Activated gamma-delta T cell treated with Interleukin-2 at 50 U/mL for 16 hours (primary cell): ENCODE measurements around the gene HOXC9.

Source experiments
- DNase-seq: peaks from one replicate; pipeline ENCODE4 v3.0.0-alpha.2; 2020

The HOXC9 gene

DNA sequence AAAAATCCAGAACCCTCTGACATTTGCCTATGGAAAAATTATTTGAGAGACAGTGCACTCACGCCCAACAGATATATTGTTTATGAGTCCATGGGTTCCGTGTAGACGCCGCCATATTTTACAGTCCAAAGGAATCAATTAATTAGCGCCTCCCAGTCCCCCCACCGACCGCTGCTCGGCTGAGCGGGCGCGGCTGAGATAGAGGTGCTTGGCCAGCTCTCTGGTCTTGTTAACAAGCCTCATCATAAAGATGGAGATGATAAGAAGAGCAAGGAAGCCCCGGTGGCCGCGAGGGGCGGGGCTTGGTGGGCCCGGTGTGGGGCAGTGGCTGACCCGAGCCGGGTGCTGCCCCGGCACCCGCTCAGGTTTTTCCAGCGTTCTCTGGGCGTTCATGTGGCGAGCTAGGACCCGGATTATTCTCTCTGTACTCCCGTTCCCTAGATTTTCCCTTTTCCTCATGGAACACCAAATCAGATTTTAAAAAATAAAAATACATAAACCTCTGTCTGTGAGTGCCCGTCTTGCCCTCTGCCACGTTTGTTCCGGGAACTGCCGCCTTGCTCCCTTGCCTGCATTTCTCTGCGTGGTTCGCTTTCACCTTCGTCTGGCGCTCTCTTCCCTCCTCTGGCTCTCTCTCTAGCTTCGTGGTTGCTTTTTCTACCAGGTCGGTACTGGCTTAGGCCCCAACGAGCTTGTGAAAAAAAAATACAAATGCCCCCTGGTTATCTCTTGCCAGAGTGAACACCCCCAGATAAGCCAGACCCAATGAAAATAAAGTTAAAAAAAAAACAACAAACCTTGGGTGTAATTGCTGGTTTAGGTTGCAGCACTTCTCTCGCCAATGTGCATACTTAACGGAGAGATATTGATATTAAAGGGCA is 36.3 kb upstream of the HOXC9 start:
- no peak for DNase-seq

DNA sequence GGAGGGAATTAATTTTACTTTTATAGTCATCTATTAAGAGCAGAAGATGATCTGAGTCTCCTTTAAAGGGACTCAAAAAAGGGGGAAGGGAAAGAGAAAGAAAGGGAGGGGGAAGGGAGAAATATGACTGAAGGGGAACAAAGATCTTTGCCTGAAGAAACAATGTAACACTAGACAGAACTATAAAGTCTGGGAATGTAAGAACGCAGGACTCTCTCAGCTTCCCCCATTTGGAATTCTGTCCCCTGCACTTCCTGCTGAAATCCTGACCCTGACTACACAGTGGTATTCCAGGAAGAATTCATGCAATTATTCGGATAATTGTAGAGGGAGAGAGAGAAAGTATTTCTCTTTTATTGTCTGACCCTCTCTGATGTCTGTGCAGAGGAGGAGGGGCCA is 35.6 kb upstream of the HOXC9 start:
- DNase-seq: no peak

DNA sequence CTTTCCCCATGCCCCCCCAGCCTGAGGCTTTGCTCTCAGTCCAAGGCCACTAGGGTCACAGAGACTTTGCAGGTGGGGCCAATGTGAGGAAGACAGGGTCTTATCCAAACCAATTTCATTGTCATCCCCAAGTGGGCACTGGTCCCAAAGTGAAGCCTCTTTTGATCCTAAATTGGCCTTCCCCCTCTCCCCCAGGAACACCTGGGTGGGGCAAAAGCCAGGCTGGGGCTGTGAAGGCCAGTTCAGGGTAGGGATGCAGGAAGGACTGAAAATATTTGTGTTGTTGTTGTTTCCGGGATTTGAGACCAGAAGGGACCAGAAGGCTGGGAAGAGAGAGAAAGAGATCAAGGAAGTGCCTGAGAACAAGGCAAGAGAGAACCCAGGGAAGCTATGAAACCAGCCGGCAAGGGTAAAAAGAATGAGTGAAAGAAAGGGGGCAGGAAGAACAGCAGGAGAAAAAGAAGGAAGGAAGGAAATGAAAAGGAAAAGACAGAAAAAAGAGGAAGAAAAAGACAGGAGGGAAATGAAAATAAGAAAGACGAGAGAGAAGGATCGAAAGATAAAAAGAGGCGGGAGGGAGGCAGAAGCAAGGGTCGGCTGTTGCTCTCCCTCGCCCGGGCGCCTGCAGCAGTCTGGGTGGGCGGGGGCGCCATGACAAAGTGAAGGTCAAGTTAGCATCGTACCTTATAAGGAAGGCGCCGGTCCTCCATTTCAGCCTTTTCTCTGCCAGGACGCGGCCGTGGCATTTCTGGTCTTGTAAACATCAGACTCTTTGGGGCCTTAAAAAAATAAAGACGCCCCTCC is 34.5 kb upstream of the HOXC9 start:
- DNase-seq: no peak

DNA sequence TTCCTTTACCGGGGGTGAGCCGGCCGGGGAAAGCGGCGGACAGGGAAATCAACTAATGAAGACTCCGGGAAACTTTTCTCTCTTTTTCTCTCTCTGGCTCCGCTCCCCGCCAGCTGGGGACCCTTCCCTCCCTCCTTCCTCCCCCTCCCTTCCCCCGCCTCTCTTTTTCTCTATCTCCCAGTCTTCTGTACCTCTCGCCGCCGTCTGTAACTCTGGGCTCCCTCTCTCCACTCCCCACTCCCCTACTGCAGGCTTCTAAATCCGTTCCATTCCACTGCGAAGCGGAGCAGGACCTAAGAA is 33.9 kb upstream of the HOXC9 start:
- no peak for DNase-seq

DNA sequence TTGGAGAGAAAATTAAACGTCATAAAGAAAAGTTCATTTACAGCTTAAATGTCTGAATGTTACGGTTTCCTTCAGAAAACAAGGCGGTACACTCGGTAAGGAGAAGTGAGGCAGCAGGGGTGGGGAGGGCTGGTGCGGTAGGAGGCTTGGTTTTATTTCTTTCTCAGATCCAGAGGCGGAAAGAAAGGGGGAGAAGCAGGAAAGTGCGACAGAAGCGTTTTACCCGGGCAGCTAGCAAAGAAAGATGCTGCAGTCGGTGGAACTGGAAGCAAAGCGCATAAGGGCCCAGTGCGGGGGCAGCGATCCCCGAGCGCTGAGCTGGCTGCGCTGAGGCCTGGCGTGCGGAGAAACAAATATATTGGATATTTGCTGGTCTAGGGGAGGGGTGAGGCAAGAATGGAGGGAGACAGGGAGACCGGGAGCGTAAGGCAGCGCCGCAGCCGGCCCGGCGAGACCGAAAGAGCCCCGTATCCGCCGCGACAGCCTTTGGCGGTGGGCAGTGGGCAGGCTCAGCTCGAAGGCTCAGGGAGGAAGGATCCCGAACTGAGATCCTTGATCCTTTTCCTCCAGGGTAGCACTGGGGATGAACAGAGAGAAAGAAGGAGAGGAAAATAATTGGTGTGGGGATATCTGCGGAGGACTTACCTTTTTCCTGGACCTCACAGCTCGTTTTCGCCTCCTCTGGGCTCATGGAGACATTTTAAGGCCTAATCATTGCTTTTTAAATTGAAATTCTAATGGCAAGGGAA is 33.4 kb upstream of the HOXC9 start:
- DNase-seq: no peak

DNA sequence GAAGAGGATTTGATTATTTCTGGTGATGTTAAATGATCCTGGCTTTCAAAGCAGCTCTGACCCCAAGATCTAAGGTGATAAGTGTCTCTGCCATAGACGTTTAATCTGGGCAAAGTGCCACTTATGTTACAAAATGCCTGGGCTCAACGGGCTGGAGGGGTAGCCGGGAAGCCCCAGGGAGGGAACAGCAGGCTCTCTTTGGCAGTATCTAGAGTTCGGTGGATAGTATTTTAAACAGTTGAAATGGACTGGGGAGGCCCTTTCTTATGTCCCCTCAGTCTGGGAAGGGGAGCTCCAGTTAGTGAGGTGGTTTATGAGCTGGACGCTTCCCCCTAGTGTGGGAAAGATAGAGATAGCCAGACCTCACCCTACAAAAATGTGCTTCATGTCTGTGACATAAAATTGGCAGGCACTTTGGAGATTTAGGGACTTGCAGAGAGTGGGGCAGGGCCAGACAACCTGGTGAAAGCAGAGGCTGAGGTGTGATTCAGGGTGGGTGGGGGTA is 32.5 kb upstream of the HOXC9 start:
- DNase-seq: no peak

DNA sequence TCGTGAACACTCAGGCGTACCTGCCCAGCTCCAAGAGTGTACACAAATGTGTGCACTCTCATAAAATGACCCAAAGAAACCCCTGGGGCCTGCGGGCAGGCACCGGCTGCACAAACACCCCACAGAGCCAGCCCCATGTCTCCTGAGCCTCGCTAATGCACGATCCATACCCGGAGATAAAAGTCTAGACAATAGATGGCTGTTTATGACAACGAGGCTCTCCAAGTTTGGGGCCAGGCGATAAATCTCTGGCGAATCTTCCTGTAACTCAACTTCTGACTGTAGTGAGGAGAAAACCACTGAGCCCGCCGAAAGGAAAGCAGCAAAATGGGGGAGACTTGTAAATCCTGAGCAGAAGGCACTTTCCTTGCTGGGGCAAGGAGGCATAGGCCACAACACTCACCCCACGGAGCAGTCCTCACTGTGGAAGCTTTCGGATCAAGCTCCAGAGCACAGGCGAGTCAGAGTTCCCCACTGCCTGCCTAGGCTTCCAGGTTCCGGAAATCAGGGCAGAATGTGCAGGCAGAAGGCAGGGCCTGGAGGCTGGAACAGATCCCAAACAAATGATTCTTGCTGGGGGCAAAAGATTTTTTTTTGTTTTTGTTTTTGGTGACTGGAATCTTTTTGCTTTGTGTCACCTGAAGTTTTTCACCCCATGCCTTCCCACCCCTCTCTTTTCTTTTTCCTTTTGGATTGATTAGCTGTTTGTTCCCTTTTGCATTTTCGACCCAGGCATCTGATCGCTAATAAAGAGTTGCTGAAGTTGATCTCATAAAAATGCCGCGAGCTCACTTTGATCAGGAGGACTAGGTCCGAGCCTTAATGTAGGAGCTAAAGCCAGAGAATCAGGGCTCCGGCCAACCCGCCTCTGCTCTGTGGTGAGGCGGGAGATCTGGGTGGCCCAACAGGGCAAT is 31.5 kb upstream of the HOXC9 start:
- no peak for DNase-seq

DNA sequence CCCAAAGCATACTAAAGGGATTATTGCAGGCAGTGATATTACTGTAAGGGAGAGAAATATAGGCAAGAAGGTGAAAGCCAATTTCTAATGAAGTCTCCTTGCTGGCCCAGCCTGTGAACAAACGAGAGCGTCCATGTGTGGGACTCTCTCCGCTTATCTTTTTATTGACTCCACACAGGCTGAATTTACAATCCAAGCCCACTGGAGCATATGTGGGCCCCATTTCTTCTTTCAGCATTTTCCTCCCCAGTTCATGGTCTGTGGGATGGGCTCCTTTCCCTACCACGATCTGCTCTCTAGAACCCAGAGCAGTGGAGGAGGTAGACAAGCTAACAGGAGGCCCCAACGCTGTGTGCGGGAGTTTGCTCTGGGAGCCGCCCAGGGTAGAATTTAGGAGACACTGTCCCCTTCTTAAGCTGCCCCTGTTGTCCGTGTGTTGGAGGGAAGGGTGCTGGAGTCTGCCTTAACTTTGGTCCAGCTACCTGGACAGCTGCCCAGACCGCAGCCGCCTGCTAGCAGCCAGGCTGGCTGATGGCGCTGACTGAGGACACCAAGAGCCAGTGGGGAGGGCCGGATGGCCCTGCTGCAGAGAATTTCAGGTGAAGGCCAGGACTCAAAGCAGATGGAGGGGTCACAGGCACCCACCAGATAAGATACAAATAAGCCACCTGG is 30.2 kb upstream of the HOXC9 start:
- DNase-seq: no peak

DNA sequence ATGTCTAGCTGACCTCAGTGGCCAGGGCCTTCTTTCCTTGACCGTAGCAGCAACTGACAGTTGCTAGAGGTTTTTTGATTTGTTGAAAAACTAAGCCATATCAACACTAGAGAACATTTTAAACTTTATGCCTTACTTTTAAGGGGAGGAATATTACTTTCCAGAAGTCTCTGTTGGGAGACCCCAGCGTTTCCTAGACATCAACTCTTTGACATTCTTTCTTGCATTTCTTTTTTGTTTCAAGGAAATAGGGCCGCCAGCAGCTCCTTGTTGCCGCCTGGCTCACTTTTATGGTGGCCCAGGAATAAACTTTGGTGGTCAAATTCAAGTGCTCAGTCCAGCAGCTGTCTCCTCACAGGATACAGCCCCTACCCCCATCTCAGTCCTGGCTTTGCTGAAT is 29.5 kb upstream of the HOXC9 start:
- no peak for DNase-seq

DNA sequence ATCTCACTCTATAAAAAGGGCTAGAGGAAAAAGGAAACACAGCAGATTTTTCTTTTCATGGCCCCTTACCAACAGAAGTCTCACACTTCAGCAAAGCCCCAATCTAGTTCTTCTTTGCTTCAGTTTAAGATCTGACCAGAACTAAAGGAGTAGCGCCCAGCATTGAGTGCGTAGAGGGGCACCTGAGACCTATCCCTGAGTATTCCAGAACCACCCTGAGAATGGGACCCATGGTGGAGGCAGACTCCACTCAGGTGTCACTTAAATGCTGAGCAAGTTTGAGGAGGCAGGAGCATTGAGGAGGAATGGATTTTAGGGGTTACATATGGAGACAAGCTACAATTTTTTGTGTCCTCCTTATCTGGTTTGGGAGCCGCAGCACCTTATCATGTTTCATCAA is 28.8 kb upstream of the HOXC9 start:
- no peak for DNase-seq

DNA sequence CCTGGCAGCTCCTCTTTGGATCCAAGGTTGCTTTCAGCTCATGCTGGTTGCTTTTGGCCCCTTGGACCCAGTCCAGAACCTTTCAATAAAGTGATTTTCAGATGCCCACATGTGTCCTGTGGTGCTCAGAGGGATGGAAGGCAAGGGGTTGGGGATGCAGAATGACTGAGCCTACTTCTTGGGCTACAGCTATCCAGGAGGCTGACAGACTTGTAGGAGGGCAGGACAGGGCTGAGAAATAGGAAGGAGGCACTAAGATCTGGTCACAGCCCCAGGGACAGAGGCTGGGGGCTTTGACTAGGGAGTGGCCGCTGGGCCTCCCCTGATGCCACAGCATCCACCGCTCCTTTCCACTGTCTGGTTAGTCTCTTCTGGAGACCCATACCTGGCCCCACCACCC is 28.3 kb upstream of the HOXC9 start:
- DNase-seq: no peak

DNA sequence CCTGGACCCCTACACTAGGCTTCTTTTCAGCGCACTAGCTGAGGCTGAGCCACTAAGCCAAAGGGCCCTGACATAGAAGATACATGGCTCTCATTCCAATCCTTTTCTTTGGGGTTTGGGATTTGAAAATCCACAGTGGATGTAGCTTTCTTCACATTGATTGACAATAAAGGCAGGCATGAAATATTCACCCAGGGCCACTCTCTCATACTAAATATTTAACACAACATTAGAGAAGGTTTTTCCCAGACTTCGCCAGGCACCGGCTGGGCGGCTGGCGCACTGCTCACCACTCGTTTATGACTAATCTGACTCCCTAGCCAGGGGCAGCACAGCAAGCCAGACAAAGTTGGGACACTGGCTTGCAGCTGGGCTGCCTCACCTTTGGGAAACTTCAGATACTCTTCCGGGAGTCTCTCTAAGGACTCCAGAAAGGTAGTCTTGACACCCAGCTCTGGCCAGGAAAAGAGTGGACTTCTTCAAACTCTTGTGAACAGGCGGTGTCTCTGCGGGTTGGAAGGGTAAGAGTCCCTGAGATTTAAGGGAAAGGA is 27.7 kb upstream of the HOXC9 start:
- DNase-seq: no peak

DNA sequence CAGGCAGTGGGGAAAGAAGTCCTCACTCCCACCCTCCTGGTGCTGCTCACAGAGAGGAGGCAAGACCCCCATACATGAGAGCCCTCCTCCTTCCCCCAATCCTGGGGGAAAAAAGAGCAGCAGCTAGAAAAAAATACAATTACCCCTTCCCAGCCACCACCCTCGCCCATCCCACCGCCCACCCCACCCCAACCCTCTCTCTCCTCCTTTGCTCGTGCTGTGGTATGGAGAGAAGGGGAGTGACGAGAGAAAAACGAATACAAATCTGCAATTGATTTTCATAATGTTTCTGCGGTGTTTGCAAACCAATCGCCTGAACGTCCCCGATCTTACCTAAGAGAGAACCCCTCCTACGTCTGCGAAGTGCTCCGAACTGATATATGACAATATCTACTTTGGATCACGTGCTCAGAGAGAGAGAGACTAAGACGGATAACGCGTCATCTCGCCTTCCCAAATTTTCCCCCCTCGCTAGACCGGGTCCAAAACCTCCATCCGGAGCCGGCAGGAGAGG is 27.2 kb upstream of the HOXC9 start, which contains the start of gene HOXC11:
Gene HOXC11, plus strand, starts transcription at position 405 of the 514 bp plus-strand sequence. CDS start 116 bp downstream, outside the sequence.
- DNase-seq: no peak

DNA sequence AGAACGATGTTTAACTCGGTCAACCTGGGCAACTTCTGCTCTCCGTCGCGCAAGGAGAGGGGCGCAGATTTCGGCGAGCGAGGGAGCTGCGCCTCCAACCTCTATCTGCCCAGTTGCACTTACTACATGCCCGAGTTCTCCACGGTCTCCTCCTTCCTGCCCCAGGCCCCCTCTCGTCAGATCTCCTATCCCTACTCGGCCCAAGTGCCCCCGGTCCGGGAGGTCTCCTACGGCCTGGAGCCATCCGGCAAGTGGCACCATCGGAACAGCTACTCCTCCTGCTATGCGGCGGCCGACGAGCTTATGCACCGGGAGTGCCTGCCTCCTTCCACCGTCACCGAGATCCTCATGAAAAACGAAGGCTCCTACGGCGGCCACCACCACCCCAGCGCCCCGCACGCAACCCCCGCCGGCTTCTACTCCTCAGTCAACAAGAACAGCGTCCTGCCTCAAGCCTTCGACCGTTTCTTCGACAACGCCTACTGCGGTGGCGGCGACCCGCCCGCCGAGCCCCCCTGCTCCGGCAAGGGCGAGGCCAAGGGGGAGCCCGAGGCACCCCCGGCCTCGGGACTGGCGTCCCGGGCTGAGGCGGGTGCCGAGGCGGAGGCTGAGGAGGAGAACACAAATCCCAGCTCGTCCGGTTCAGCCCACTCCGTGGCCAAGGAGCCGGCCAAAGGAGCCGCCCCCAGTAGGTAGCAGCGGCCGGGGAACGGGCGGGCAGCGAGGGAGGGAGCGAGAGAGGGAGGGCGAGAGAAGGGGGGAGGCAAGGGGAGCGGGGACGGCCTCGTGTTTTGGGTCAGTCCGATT is 26.5 kb upstream of the HOXC9 start:
- DNase-seq: no peak

DNA sequence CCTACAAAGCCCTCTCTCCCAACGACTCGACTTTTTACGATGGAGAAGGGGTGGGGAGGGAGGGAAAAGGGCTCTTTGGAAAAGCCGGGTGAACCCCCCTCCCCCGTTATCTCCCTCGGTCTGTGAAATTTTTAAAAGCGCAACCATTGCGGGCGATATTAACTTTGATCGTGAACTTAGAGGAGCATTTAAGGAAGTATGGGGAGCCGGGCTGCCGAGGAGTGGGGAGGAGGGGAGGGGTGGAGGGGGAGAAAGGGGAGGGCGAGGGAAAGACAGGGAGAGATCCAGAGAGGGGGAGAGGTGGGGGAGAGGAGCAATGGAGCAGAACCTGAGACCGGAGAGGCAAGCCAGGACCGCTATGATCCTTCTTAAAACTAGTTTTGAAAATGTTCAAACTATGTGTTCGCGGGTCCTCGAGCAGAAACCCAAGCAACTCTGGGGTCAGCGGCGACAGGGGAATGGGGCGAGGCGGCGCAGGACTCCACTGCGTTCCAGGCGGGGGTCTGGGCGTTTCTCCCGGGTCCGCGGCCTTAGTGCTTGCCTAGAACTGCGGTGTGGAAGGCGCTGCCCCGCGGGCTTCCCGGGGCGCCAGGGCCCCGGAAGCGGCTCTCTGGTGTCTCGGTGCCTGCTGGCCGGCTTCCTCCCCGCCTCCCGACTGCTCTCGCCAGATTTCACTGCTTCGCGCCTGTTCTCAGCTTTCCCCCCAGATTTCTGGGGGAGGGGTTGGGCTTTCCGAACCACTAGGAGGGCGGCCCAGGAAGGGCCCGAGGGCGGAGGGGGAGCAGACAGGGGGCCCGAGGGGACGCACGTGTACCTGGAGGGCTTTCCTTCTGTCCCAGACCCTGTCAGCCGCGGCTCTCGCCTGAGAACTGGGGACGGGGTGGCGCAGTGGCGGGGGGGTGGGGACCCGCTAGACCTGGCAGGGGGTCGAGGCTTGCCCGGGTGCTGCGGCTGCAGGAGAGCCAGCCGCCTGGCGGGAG is 25.6 kb upstream of the HOXC9 start, which contains the start of gene HOTAIR:
Gene HOTAIR, minus strand, starts transcription at position 871 of the 980 bp plus-strand sequence.
- peak; percentile 20 for DNase-seq

DNA sequence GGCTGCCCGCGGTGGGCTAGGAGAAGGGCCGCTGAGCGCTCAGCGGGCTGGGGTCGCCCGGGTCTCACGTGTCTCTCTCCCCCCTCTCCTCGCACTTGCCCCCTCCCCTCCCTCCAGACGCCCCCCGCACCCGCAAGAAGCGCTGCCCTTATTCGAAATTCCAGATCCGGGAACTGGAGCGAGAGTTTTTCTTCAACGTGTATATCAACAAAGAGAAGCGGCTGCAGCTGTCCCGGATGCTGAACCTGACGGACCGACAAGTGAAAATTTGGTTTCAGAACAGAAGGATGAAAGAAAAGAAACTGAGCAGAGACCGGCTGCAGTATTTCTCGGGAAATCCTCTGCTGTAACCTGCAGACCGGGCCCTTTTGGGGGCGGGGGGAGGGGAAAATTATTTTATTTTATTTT is 24.9 kb upstream of the HOXC9 start:
- DNase-seq: no peak

DNA sequence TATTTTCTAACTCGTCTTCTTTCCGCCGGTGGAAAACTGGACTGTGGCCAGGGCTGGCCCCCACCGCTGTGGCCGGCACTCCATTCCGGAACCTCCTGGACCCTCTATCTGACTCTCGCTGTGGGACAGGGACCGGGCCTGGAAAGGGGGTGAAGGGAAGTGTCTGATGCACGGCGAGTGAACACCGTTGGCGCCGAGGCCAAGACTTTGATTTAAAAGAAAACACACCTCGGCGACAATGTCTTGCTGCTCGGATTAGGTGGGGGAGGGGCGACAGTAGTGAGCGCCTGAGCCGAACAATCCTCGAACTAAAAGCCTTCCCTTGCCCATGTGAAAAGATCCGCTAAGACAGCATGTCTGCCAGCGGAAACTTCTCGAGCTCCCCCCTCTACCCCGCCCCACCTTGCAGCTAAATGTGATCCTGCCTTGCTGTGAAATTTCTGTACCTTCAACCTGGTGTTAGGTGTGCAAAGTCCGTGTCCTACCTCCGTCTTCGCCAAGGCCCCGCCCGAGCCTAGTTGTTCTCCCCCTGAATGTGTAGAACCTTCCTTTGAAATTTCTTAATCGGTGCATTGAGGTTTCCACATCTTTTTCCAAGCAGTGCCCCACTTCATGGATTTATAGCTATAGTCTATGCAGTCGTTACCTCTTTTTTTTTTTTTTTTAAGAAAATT is 24.3 kb upstream of the HOXC9 start:
- DNase-seq: no peak

DNA sequence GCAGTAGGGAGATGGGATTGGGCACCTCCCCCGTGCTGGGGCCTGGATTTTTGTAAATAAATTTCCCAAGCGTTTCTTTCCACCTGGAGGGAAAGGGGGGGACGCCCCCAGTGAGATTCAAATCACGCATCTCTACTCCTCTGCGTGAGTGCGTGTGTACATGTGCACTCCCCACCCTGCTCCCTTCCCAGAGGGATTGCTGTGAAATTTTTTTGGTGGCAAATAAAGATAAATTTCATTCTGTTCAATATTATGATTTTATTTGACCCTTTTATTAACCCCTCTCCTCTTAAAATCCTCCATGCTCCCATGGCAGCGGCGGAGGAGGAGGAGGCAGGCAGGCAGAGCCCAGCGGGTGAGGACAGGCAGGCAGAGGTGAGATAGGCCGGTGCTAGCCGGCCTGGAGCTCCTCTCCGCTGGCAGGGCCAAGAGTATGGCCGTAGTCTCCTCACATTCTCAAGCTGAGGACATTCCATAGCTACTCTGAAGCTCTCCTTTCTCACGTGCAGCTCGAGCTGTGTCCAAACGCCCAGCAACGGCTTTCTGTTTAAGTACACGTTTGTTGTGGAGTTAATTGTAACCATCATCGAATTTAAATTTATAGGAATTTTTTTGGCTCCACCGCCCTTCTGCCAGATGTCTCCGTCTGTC is 23.7 kb upstream of the HOXC9 start:
- DNase-seq: no peak
